GM19238 (cell line): ENCODE data around the gene WWC2.
"Not testable (repeated sequence)": the region's sequence is repeated elsewhere in the genome, so short reads cannot be mapped to it uniquely, and the experiment has no call there.

Source experiments
- DNase-seq: peaks from one replicate; pipeline ENCODE4 v3.0.0; 2011; ENCODE audit warnings: low spot score; ENCODE audit not compliant: insufficient read length

WWC2 gene

GRCh38 chr4:183100298-183100599 is 1.2 kb downstream of the WWC2 start:
- no peak for DNase-seq

- DNase-seq = no peak
These were observed 1.8 kb downstream of the WWC2 start for GRCh38 chr4:183100827-183101226.

- DNase-seq = no peak
These were observed 3.0 kb downstream of the WWC2 start for GRCh38 chr4:183101956-183102480.

- DNase-seq = no peak
These were observed 6.0 kb downstream of the WWC2 start for GRCh38 chr4:183105092-183105491.

GRCh38 chr4:183106839-183107238 is 7.8 kb downstream of the WWC2 start:
- DNase-seq = no peak

GRCh38 chr4:183107891-183108459 is 8.9 kb downstream of the WWC2 start:
- DNase-seq = no peak

- DNase-seq = no peak
These were observed 11.2 kb downstream of the WWC2 start for GRCh38 chr4:183110244-183110643.

GRCh38 chr4:183111452-183111885 is 12.4 kb downstream of the WWC2 start:
- DNase-seq = no peak

GRCh38 chr4:183118141-183118540 is 19.1 kb downstream of the WWC2 start:
- DNase-seq = no peak

- no peak for DNase-seq
These were observed 19.5 kb downstream of the WWC2 start for GRCh38 chr4:183118585-183118984.

GRCh38 chr4:183121660-183122059 is 22.6 kb downstream of the WWC2 start:
- not testable (repeated sequence) for DNase-seq

GRCh38 chr4:183124228-183124627 is 25.2 kb downstream of the WWC2 start:
- no peak for DNase-seq

- DNase-seq = no peak
These were observed 25.8 kb downstream of the WWC2 start for GRCh38 chr4:183124865-183125264.

- DNase-seq = no peak
These were observed 30.1 kb downstream of the WWC2 start for GRCh38 chr4:183129125-183129524.

- DNase-seq = no peak
These were observed 30.6 kb downstream of the WWC2 start for GRCh38 chr4:183129675-183130074.

- DNase-seq = no peak
These were observed 31.5 kb downstream of the WWC2 start for GRCh38 chr4:183130328-183131155.

- no peak for DNase-seq
These were observed 33.0 kb downstream of the WWC2 start for GRCh38 chr4:183132081-183132480.

GRCh38 chr4:183132865-183133264 is 33.8 kb downstream of the WWC2 start:
- no peak for DNase-seq

GRCh38 chr4:183136855-183137254 is 37.8 kb downstream of the WWC2 start:
- no peak for DNase-seq

GRCh38 chr4:183139058-183139750 is 40.1 kb downstream of the WWC2 start:
- DNase-seq = no peak

- DNase-seq = no peak
These were observed 41.0 kb downstream of the WWC2 start for GRCh38 chr4:183139972-183140570.

GRCh38 chr4:183140911-183141320 is 41.9 kb downstream of the WWC2 start:
- DNase-seq = no peak
